Activated CD8-positive, alpha-beta memory T cell treated with anti-CD3 and anti-CD28 coated beads, Interleukin-2, amount 50 U/mL, for 24 hours (primary cell): ENCODE data around the gene EIF5AL1.
"Not testable (repeated sequence)": the region's sequence is repeated elsewhere in the genome, so short reads cannot be mapped to it uniquely, and the experiment has no call there.

Experiments used
- DNase-seq: peaks from one replicate; pipeline ENCODE4 v3.0.0-alpha.2; 2020; ENCODE audit errors: extremely low read depth

EIF5AL1 gene

GRCh38 chr10:79509306-79509933, 2.9 kb upstream of the EIF5AL1 start:
- not testable (repeated sequence) for DNase-seq

GRCh38 chr10:79509934-79510508, 2.3 kb upstream of the EIF5AL1 start:
- DNase-seq: not testable (repeated sequence)

GRCh38 chr10:79516532-79517205, 4.3 kb downstream of the EIF5AL1 start:
- DNase-seq: not testable (repeated sequence)

GRCh38 chr10:79517567-79517966, 5.2 kb downstream of the EIF5AL1 start:
- not testable (repeated sequence) for DNase-seq

GRCh38 chr10:79521751-79522150, 9.4 kb downstream of the EIF5AL1 start:
- DNase-seq: not testable (repeated sequence)

- DNase-seq: not testable (repeated sequence)
Measured at GRCh38 chr10:79522464-79522863, 10.1 kb downstream of the EIF5AL1 start.

- not testable (repeated sequence) for DNase-seq
Measured at GRCh38 chr10:79523157-79523853, 11.0 kb downstream of the EIF5AL1 start.

GRCh38 chr10:79525049-79525710, 12.8 kb downstream of the EIF5AL1 start:
- DNase-seq: not testable (repeated sequence)

- DNase-seq: not testable (repeated sequence)
Measured at GRCh38 chr10:79528261-79528660, 15.9 kb downstream of the EIF5AL1 start.

- DNase-seq: not testable (repeated sequence)
Measured at GRCh38 chr10:79533142-79533902, 21.0 kb downstream of the EIF5AL1 start.

GRCh38 chr10:79533903-79534175, 21.5 kb downstream of the EIF5AL1 start:
- DNase-seq: not testable (repeated sequence)

GRCh38 chr10:79538311-79538710, 26.0 kb downstream of the EIF5AL1 start:
- not testable (repeated sequence) for DNase-seq

- not testable (repeated sequence) for DNase-seq
Measured at GRCh38 chr10:79540930-79541329, 28.6 kb downstream of the EIF5AL1 start.

- no peak for DNase-seq
Measured at GRCh38 chr10:79542626-79543025, 30.3 kb downstream of the EIF5AL1 start.

GRCh38 chr10:79544408-79544807, 32.1 kb downstream of the EIF5AL1 start:
- DNase-seq: not testable (repeated sequence)

GRCh38 chr10:79544926-79545659, 32.8 kb downstream of the EIF5AL1 start:
- not testable (repeated sequence) for DNase-seq

- DNase-seq: not testable (repeated sequence)
Measured at GRCh38 chr10:79547128-79547527, 34.8 kb downstream of the EIF5AL1 start.

- DNase-seq: no peak
Measured at GRCh38 chr10:79547973-79548372, 35.6 kb downstream of the EIF5AL1 start.

- DNase-seq: no peak
Measured at GRCh38 chr10:79552143-79552542, 39.8 kb downstream of the EIF5AL1 start.
